Right lobe of liver (tissue), 4 donors: ENCODE measurements around the gene WWP2.
"Not testable (repeated sequence)": the region's sequence is repeated elsewhere in the genome, so short reads cannot be mapped to it uniquely, and the experiment has no call there.

ENCODE experiments used
- CTCF ChIP-seq, 4 donors: fragments of 200-600 bp in 3 of 4; fragments of 450-650 bp in 1 of 4; IDR thresholded peaks; one replicate each; pipeline versions ENCODE4 v1.5.1 to v1.8.0; 2016 to 2022; ENCODE audit warnings: antibody characterized with exemption in 4 of 4, mild to moderate bottlenecking in 2 of 4
- POLR2A ChIP-seq: fragments of 450-650 bp; IDR thresholded peaks from one replicate; pipeline ENCODE4 v1.6.1; 2017; ENCODE audit warnings: antibody characterized with exemption, mild to moderate bottlenecking
- donor health status: DM: no; HTN: no; CAD: no.
- donor health status: DM: no; HTN: no; CAD: no.
- donor health status: DM: no; HTN: yes; CAD: no.

- not testable (repeated sequence) for TF ChIP-seq POLR2A; CTCF (IDR thresholded peaks at IDR 0.05)
Observed at GRCh38 chr16:69950411-69950810, 188.3 kb downstream of the WWP2 start.
